Measurements from ENCODE around the gene LATS1.
"Not testable (repeated sequence)": the region's sequence is repeated elsewhere in the genome, so short reads cannot be mapped to it uniquely, and the experiment has no call there.

The LATS1 gene

GRCh38 chr6:149751239-149751638 is 33.3 kb upstream of the LATS1 start:
- peak overlapping the region; percentile 92 for H3K4me3 ChIP-seq (ENCODE audit: low read depth, low read length, poor library complexity, severe bottlenecking)
- H3K27ac ChIP-seq (ENCODE audit: low read depth, low read length, poor library complexity, severe bottlenecking): no peak overlapping the region
- no peaks in the 10 kb centered on the region for H3K27me3 ChIP-seq (ENCODE audit: insufficient read depth, low read length)
- peaks cover 11% of the 10 kb centered on the region for H3K36me3 ChIP-seq (ENCODE audit: insufficient read depth, low read length)
- no peaks in the 10 kb centered on the region for H3K9me3 ChIP-seq (ENCODE audit: low read length)
- no peaks in the 10 kb centered on the region for H3K9me2 ChIP-seq (ENCODE audit: low read depth, low read length)
- peak overlapping the region; percentile 99 for H3K4me2 ChIP-seq (ENCODE audit: low read length)
- H3K4me1 ChIP-seq (ENCODE audit: insufficient read depth, low read length, severe bottlenecking): peaks cover 61% of the 10 kb centered on the region
- no peak overlapping the region for H2AFZ ChIP-seq (ENCODE audit: low read length)
- H3F3A ChIP-seq (ENCODE audit: insufficient read depth, low read length): no peaks in the 10 kb centered on the region
- 0 out of 2 replicates have a peak, but pooled peaks cover 5% of the 10 kb centered on the region for H4K20me1 ChIP-seq (ENCODE audit: insufficient read depth, low read length)
- no peak for TF ChIP-seq EZH2 (IDR thresholded peaks at IDR 0.05; ENCODE audit: borderline replicate concordance, low read length)
- TF ChIP-seq, protein P1, sequence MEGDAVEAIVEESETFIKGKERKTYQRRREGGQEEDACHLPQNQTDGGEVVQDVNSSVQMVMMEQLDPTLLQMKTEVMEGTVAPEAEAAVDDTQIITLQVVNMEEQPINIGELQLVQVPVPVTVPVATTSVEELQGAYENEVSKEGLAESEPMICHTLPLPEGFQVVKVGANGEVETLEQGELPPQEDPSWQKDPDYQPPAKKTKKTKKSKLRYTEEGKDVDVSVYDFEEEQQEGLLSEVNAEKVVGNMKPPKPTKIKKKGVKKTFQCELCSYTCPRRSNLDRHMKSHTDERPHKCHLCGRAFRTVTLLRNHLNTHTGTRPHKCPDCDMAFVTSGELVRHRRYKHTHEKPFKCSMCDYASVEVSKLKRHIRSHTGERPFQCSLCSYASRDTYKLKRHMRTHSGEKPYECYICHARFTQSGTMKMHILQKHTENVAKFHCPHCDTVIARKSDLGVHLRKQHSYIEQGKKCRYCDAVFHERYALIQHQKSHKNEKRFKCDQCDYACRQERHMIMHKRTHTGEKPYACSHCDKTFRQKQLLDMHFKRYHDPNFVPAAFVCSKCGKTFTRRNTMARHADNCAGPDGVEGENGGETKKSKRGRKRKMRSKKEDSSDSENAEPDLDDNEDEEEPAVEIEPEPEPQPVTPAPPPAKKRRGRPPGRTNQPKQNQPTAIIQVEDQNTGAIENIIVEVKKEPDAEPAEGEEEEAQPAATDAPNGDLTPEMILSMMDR (IDR thresholded peaks at IDR 0.05; ENCODE audit: low read length): no peak
- peaks cover 62% of the 10 kb centered on the region for H3K79me2 ChIP-seq (ENCODE audit: insufficient read depth, low read length)
- no peak overlapping the region; the same call in 1 of the 2 replicates for H3K9ac ChIP-seq (ENCODE audit: low read length)

- no peak overlapping the region for H2AFZ ChIP-seq (ENCODE audit: low read length)
- H3K27ac ChIP-seq (ENCODE audit: low read depth, low read length, poor library complexity, severe bottlenecking): peak overlapping the region; percentile 75
- peak overlapping the region; percentile 94 for H3K9ac ChIP-seq (ENCODE audit: low read length)
- no peaks in the 10 kb centered on the region for H3F3A ChIP-seq (ENCODE audit: insufficient read depth, low read length)
- no peak for TF ChIP-seq EZH2 (IDR thresholded peaks at IDR 0.05; ENCODE audit: borderline replicate concordance, low read length)
- TF ChIP-seq, protein P1 (IDR thresholded peaks at IDR 0.05; ENCODE audit: low read length): no peak
- H3K79me2 ChIP-seq (ENCODE audit: insufficient read depth, low read length): peaks cover 62% of the 10 kb centered on the region
- H3K9me2 ChIP-seq (ENCODE audit: low read depth, low read length): no peaks in the 10 kb centered on the region
- H3K27me3 ChIP-seq (ENCODE audit: insufficient read depth, low read length): no peaks in the 10 kb centered on the region
- no peaks in the 10 kb centered on the region for H3K9me3 ChIP-seq (ENCODE audit: low read length)
- peaks cover 60% of the 10 kb centered on the region for H3K4me1 ChIP-seq (ENCODE audit: insufficient read depth, low read length, severe bottlenecking)
- H3K4me2 ChIP-seq (ENCODE audit: low read length): peak overlapping the region; percentile 99
- 0 out of 2 replicates have a peak, but pooled peaks cover 5% of the 10 kb centered on the region for H4K20me1 ChIP-seq (ENCODE audit: insufficient read depth, low read length)
- peaks cover 11% of the 10 kb centered on the region for H3K36me3 ChIP-seq (ENCODE audit: insufficient read depth, low read length)
- H3K4me3 ChIP-seq (ENCODE audit: low read depth, low read length, poor library complexity, severe bottlenecking): peak overlapping the region; percentile 92
These were observed 32.3 kb upstream of the LATS1 start for GRCh38 chr6:149750136-149750609.

DNA sequence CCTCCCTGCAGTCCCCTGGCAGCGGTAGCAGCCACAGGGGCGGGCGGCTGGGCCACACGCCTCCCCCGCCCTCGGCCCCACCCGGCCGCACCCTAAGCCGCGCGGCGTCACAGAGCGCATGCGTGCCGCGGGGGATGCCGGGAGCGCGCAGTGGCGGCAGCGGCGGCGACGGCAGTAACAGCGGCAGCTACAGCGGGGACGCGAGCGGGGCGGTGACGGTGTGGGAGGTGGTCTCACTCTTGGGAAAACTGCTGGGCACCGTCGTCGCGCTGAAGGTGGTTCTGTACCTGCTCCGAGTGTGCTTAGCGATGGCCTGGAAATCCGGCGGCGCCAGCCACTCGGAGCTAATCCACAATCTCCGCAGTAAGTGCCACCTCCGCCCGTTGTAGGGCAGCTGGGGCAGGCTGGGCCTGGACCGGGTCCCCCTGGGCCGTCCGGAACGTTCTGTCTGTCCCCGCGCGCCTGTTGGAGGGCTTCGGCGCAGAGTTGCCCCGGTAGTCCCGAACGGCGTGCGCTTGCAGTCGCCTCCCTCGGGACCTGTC is 31.8 kb upstream of the LATS1 start, which contains the start of gene PCMT1:
TSS of gene PCMT1 (plus strand) at position 148 of the 542 bp plus-strand sequence. CDS start at position 309, 161 bp downstream.
- Histone ChIP-seq H3K4me1 (ENCODE audit: insufficient read depth, low read length, severe bottlenecking) (peaks cover 58% of the 10 kb centered on the region), H3K9ac (ENCODE audit: low read length) (peak within 1 kb of the TSS; percentile 94), H3K9me2 (ENCODE audit: low read depth, low read length) (no peaks in the 10 kb centered on the region), H3K79me2 (ENCODE audit: insufficient read depth, low read length) (peaks cover 59% of the 10 kb centered on the region), H3K27me3 (ENCODE audit: insufficient read depth, low read length) (no peaks in the 10 kb centered on the region), H2AFZ (ENCODE audit: low read length) (peak within 1 kb of the TSS; percentile 2; the same call in 1 of the 2 replicates), H3K27ac (ENCODE audit: low read depth, low read length, poor library complexity, severe bottlenecking) (peak within 1 kb of the TSS; percentile 76), H4K20me1 (ENCODE audit: insufficient read depth, low read length) (0 out of 2 replicates have a peak, but pooled peaks cover 5% of the 10 kb centered on the region), H3K9me3 (ENCODE audit: low read length) (no peaks in the 10 kb centered on the region), H3F3A (ENCODE audit: insufficient read depth, low read length) (no peaks in the 10 kb centered on the region), H3K4me3 (ENCODE audit: low read depth, low read length, poor library complexity, severe bottlenecking) (peak within 1 kb of the TSS; percentile 92), H3K36me3 (ENCODE audit: insufficient read depth, low read length) (peaks cover 11% of the 10 kb centered on the region), H3K4me2 (ENCODE audit: low read length) (peak within 1 kb of the TSS; percentile 99)
- no peak for TF ChIP-seq EZH2 (IDR thresholded peaks at IDR 0.05; ENCODE audit: borderline replicate concordance, low read length)
- TF ChIP-seq, protein P1 (IDR thresholded peaks at IDR 0.05; ENCODE audit: low read length): no peak

GRCh38 chr6:149749082-149749593 is 31.2 kb upstream of the LATS1 start:
- H3K4me3 ChIP-seq (ENCODE audit: low read depth, low read length, poor library complexity, severe bottlenecking): peak overlapping the region; percentile 92
- peak overlapping the region; percentile 99; the same call in 1 of the 2 replicates for H3K4me2 ChIP-seq (ENCODE audit: low read length)
- not testable (repeated sequence) for H3F3A ChIP-seq (ENCODE audit: insufficient read depth, low read length); H3K9me2 ChIP-seq (ENCODE audit: low read depth, low read length); H4K20me1 ChIP-seq (ENCODE audit: insufficient read depth, low read length); H3K9me3 ChIP-seq (ENCODE audit: low read length); H2AFZ ChIP-seq (ENCODE audit: low read length); H3K27me3 ChIP-seq (ENCODE audit: insufficient read depth, low read length)
- H3K27ac ChIP-seq (ENCODE audit: low read depth, low read length, poor library complexity, severe bottlenecking): peak overlapping the region; percentile 76
- H3K36me3 ChIP-seq (ENCODE audit: insufficient read depth, low read length): peaks cover 11% of the 10 kb centered on the region
- H3K79me2 ChIP-seq (ENCODE audit: insufficient read depth, low read length): peaks cover 54% of the 10 kb centered on the region
- peak overlapping the region; percentile 94 for H3K9ac ChIP-seq (ENCODE audit: low read length)
- peaks cover 53% of the 10 kb centered on the region for H3K4me1 ChIP-seq (ENCODE audit: insufficient read depth, low read length, severe bottlenecking)
